Measurements from ENCODE around the gene AKAP14.
"Not testable (repeated sequence)": the region's sequence is repeated elsewhere in the genome, so short reads cannot be mapped to it uniquely, and the experiment has no call there.

AKAP14 gene

DNA sequence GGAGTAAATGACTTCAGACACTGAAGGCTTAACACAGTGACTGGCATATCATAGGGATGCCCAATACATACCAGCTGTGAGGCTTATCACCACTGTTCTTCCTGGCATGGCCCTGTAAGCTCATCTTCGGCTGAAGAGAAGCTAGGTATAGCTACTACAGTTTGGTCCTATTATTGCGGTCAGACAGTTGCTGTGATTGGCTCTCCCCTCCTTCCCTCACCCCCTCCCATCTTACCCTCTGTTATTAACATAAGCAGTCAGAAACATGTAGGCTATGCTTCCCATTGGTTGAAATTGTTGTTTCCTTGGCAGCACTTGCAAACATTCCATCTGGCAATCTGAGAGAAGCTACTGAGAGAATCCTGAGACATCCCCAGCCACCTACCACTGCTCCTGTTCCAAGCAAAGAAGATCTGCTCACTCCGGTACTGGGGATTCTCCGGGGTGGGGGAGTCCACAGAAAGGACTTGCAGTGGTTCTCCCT lies at the start of gene AKAP14:
Gene AKAP14 (plus strand): TSS at position 51 of the 484 bp plus-strand sequence. CDS start 7,331 bp downstream, outside the sequence.
- DNase-seq (ENCODE audit: low read depth, low spot score): peak; percentile 10

DNA sequence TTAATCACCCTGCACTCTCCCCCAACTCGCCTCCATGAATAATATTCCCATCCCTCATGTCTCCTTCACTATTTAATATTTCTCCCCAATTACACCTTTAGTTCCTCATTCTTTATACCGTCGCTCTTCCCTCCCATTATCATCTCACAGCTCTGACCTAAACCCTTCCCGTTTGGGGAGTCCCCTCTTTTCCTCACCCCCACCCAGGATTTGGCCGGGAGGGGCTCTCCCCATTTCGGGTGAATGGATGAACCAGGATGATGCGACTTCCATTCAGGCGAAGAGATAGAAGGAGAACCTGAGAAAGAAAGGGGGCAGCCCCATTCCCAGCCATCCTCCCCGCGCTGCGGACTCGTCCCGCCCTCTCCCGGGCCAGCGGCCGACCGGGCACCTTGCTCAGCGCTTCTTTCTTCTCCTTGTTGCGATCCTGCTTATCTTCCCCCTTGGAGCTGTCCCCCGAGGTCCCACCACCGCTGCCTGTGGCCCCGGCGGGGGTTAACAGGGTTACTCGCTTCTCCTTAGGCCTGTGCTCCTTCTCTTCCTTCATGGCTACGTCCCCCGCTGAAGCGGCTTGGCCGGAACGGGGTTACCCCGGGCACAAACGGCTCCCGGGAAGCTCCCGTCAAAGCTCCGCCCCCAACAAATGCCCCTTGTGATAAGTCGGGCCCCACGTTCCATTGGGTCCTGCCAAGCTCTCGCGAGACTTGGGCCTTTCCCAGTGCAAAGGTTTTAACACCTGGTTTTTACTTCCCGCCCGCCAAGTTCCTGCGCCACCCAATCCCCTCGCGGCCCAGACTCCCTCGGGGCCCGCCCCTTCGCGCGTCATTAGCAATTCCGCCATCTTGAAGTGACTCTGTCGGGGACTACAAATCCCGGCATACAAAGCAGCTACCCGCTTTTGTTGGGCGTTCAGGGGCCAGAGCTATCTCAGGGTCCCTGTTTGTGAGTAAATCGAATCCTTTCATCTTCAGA lies 43.0 kb upstream of the AKAP14 start, which contains the start of gene UPF3B:
Gene UPF3B (minus strand): TSS at position 582 of the 972 bp plus-strand sequence. CDS start 35 bp downstream, at position 547.
- peak; percentile 98 for DNase-seq (ENCODE audit: low read depth, low spot score)

DNA sequence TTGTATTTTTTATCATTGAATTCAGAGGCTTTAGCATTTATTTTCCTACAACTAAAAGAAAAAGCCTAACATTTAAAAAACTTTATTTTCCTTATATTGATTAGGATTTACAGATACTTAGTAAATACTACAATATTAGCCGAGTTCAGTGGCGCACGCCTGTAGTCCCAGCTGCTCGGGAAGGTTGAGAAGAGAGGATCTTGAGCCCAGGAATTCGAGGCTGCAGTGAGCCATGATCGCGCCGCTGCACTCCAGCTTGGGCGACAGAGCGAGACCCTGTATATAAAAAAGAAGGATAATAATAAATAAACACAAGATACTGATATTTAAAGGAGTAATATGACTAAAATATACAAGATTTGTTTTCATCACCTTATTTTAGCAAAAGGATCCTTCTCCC lies 42.2 kb upstream of the AKAP14 start:
- DNase-seq (ENCODE audit: low read depth, low spot score): no peak

DNA sequence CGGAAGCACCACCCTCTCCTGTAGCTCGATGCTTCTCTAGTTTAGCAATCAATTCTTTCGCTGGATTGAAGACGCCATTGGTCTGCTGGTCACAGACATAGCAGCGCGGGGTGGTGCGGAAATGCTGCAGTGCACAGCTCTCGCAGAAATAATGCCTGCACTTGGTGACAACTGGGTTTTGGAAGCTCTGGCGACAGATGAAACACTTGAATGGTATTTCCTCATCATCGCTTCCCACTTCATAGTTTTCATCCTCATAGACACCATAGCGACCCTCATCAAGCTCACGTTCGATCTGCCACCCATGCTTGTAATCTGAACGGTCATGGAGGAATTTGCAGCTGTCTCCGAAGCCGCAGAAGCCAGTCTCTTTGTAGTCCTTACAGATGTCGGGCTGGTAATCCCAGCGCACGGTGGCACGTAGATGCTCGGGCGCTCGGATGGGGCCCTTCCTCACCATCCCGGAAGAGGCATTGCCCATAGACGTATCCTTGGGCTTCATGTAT lies 25.0 kb upstream of the AKAP14 start:
- DNase-seq (ENCODE audit: low read depth, low spot score): peak; percentile 30

DNA sequence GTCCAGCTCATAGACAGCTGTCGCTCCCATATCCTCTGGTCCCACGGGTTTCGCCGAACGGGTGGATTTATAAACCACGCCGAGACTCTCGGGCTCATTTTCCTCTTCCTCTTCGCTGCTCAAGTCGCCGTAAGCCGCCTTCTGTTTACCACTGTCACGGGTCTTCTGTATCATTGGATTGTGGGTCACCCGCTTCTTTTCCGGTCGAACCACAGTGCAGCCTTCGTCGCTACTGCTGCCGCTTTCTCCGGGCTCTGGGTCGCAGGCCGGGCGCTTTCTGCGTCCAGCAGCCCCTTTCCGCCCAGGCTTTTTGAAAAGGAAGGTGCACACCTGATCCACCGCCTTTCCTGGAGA lies 24.5 kb upstream of the AKAP14 start:
- no peak for DNase-seq (ENCODE audit: low read depth, low spot score)

DNA sequence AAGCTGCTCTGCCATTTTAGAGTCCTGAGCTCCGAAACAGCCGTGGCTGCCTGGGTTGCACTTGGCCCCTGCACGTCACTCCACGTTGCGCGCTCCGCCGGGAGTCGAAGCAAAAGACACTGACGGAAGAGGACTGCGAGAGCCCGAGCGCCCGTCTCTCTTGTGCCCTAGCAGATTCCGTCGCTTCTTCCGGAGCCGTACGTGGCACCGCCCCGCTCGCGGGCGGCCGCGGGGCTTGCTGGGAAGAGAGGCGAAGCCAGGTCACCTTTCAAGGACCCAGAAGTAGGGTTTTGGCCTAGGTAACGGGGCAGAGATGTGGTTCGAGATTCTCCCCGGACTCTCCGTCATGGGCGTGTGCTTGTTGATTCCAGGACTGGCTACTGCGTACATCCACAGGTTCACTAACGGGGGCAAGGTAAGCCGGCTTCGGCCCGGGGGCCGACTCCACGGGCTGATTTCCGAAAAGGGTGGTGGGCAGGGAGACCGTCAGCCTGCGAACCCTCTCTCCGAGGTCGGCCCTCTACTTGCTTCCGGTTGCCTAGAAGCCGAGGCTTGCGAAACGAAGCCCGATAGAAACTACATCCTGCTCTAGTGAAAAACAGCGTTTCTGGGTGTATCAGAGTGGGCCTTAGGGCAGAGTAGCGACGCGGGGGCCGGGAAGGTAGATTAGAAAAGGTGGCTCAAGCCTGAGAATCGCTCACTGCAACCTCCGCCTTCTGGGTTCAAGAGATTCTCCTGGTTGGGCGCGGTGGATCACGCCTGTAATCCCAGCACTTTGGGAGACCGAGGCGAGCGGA lies 23.9 kb upstream of the AKAP14 start, which contains the start of the genes NDUFA1 and RNF113A:
Gene NDUFA1 (plus strand): TSS at position 234 of the 797 bp plus-strand sequence. CDS start 80 bp downstream, at position 314.
Gene RNF113A (minus strand): TSS at position 135 of the 797 bp plus-strand sequence. CDS start 120 bp downstream, at position 15.
- peak; percentile 84 for DNase-seq (ENCODE audit: low read depth, low spot score)

DNA sequence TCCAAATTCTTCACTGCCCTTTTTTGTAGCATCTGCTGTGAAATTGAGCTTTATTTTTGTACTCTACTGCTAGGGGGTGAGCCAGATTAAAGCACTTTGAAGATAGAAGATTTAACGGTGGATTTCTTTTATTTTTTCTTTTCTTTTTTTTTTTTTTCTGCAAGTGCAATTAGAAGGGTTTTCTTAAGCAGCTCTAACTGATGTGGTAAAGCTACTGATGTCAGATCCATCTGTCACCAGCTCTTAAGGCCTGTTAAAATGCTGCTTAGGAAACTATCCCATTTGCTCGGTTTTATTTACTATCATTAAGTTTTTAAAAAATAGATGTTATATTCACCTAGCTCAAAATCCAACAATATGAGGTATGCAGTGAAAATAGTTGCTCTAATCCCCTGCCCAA lies 17.0 kb upstream of the AKAP14 start:
- DNase-seq (ENCODE audit: low read depth, low spot score): no peak

DNA sequence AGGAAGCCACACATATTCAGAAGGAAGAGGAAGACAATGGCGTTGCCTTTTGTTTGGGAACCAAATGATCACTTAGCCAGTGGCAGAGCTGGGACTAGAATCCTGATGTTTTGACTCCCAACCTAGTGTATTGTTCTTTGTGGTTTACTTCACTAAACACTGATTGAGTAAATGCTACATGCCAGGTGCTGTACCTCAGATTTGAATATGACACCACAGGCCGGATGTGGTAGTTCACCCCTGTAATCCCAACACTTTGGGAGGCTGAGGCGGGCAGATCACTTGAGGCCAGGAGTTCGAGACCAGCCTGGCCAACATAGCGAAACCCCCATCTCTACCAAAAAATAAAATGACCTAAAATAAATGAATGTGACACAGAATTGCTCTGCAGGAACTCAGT lies 15.6 kb upstream of the AKAP14 start:
- DNase-seq (ENCODE audit: low read depth, low spot score): no peak

DNA sequence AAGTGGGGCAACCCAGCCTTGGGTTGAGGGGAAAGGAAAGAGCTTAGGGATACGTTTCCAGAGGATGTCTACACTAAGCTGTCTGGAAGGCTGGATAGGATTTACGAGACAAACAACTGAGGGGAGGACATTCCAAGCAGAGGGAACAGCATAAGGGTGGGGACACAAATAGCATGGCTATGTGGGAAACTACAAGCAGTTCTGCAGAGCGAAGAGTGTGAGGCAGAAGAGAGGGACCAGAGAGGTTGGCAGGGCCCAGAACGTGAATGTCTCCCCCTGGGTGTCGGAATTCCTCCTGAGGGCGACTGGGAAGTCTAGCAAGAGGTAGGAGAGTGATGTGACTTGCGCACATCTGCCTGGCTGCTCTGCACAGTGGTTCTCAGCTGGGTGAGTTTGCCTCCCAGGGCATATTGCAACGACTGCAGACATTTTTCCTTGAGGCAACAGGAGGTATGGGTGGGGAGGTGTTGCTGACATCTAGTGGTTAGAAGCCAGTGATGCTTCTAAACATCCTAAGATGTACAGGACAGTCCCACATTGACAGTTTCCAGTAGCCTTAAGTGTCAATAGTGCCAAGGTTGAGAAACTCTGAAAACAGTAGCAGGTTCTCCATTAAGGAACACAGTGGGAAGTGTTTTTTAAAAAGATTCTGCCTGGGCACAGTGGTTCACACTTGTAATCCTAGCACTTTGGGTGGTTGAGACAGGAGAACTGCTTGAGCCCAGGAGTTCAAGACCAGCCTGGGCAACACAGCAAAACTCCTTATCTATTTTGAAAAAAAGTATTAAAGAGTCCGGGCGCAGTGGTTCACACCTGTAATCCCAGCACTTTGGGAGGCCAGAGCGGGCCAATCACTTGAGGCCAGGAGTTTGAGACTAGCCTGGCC lies 14.9 kb upstream of the AKAP14 start:
- peak; percentile 57 for DNase-seq (ENCODE audit: low read depth, low spot score)

DNA sequence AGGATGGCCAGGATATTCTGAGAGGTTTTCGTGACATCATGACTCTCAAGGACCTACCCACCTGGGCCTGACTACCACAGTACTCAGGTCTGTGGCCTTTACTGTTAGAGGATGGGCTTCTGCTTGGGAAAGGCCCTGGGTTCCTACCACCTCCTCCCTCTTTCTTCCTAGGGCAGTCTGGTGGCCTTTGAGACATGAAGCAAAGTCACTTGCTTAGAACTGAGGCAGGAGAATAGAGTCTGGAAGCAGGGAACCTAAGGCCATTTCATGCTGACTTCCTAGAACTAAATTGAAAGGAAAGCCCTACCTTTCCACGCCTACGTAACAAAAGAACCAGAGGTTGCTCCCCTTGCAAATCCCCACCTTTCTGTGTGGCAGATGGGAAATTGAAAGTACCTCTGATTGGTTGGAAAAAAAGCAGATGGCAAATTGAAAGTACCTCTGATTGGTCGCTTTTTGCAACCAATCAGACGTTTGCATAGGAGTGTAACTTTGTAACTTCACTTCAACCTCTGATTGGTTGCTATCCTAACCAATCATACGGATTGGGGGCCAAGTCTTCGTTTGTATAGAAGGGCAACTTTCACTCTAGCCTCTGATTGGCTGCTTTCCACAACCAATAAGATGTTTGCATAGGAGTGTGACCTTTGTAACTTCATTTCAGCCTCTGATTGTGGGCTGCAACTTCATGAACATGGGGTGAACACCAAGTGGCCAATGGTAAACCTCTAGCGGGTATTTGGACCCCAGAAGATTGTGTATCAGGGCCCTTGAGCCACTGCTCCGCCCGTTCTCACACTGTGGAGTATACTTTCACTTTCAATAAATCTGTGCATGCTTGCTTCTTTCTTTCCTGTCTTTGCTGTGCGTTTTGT lies 9.9 kb upstream of the AKAP14 start:
- no peak for DNase-seq (ENCODE audit: low read depth, low spot score)

DNA sequence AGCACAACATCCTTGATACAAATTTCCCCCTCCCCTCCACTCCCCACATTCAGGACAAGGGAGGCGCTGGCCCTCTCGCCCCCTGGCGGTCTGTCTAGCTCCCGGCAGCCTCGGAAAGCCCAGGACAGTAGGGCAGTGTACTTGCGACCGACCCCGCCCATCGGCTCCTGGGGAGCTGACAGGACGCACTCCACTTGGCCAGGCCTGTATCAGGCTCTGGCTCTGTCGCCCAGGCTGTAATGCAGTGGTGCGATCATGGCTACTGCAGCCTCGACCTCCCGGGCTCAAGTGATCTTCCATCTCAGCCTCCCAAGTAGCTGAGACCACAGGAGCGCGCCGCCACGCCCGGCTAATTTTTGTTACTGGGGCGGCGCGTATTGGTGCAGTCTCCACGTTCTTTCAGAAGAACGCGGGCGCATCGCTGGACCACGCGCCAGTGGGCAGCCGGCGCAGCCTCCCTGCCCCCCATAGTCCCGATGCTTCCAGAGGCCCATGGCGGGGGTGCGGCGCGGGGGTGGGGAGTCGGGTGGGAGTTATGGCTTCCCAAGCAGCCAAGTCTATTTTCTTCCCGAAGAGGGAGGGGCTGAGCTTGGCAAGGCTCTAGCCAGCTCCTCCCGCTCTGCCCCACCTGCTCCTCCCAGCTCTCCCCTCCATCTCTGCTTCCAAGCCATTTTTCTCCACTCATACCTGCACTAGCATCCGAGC lies 7.8 kb upstream of the AKAP14 start:
- DNase-seq (ENCODE audit: low read depth, low spot score): peak; percentile 72

DNA sequence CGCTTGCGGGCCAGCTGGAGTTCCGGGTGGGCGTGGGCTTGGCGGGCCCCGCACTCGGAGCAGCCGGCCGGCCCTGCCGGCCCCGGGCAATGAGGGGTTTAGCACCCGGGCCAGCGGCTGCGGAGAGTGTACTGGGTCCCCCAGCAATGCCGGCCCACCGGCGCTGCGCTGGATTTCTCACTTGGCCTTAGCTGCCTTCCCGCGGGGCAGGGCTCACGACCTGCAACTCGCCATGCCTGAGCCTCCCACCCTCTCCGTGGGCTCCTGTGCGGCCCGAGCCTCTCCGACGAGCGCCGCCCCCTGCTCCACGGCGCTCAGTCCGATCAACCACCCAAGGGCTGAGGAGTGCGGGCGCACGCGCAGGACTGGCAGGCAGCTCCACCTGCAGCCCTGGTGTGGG lies 5.1 kb upstream of the AKAP14 start:
- DNase-seq (ENCODE audit: low read depth, low spot score): not testable (repeated sequence)

DNA sequence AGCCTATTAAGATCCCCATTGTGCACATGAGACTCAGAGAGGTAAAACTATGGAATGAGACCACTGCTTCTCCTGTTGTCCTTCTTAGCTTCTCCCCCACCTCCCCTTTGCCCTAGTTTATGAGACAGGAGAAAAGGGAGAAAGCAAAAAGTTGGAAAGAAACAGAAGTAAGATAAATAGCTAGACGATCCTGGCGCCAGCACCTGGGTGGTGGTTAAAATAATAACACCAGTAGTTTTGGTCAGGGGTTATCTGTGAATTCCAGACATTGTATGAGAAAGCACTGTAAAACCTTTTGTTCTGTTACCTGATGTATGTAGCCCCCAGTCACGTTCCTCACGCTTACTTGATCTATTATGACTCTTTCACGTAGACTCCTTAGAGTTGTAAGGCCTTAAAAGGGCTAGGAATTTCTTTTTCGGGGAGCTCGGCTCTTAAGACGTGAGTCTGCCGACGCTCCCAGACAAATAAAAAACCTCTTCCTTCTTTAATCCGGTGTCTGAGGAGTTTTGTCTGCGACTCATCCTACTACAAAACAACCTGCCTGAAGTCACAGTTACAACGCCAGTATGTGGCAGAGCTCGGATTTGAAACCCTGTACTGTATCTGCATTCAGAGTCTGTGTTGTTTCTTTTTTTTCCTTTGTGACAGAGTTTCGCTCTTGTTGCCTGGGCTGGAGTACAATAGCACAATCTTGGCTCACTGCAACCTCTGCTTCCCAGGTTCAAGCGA lies 3.6 kb upstream of the AKAP14 start:
- not testable (repeated sequence) for DNase-seq (ENCODE audit: low read depth, low spot score)

DNA sequence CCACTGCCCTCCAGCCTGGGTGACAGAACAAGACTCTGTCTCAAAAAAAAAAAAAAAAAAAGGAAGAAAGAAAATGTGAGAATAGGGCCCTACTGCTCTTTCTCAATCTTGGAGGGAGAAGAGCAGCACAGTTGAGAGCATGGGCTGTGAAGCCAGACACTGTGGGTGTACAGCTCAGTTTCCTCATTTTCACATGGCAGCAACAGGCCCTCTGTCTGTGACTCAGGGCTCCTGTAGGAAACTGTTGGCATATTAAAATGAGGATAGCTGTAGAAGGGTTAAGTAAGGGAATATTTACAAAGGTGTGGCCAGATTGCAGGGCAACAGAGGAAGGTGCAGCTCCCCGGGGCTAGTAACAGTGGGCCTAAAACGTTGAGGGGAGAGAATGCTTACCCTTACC lies 3.4 kb downstream of the AKAP14 start:
- DNase-seq (ENCODE audit: low read depth, low spot score): no peak

DNA sequence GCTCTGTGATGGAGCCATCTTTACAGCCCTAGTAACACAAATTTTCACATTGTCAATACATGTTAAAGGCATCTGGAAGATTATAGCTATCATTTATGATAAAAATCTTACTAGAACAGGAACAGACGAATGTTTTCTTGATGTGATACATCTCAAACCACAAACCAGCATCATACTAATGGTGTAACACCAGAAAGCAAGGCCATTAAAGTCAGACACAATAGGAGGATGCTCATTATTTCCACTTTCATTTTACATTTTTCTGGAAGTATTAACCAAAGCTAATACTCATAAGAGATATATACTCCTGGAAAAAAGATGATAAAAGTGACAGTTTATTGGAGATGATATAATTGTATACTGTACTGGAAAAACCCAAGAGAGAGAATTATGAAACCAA lies 5.3 kb downstream of the AKAP14 start:
- DNase-seq (ENCODE audit: low read depth, low spot score): no peak

DNA sequence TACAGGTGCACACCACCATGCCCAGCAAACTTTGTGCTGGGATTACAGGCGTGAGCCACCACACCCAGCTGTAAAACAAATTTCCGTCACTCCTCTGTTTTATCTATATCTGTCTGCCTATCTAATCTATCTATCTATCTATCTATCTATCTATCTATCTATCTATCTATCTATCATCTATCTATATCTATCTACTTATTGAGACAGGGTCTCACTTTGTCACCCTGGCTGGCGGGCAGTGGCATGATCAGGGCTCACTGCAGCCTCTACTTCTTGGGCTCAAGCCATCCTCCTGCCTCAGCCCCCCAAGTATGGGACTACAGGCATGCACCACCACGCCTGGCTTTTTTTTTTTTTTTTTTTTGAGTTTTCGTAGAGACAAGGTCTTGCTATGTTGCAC lies 20.6 kb downstream of the AKAP14 start:
- DNase-seq (ENCODE audit: low read depth, low spot score): no peak

DNA sequence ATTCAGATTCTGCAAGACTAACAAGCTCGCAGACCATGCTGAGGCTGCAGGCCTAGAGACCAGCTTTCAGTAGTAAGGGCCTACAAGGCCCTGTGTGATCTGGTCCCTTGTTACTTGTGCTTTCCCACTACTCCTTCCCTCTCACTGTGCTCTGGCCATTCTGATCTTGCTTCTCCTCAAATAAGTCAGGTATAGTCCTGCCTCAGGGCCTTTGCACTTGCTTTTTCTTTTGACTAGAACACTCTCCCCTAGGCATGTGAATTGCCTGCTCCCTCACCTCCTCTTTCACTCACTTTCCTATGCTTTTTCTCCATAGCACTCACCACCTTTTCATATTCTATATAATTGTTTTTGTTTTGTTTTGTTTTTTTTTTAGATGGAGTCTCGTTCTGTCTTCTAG lies 22.2 kb downstream of the AKAP14 start:
- DNase-seq (ENCODE audit: low read depth, low spot score): no peak

DNA sequence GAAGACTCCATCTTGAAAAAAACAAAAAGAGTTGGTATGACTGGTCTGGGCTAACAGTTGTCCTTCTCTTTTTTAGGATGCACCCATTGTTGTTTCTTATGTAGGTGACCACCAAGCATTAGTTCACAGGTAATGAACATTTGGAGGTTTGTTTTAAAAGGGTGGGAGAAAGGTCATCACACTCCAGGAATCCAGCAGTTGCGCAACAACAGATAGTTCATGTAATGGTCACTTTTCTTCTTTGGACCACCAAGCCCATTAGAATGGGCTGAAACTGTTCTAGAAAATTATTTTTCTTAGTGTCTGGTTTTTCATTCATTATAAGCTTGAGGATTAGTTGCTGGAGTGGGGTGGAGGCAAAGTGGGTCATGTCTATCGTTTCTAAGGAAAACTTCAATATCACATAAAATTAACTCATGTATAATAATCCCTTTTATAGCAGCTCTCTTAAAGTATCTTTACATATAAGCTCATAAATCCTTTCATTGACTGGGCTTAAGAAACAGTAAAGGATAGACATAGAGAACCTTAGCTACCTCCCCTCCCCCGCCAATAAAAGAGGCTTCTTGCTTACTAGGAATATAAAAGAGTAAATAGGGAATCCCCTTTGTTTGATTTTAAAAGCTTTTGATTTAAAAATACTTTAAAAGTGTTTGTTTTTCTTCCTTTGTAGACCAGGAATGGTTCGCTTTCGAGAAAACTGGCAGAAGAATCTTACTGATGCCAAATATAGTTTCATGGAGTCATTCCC lies 24.3 kb downstream of the AKAP14 start:
- no peak for DNase-seq (ENCODE audit: low read depth, low spot score)

All from astrocyte of the hippocampus (primary cell).